Measurements from ENCODE around the gene PRRC2A.

Gene PRRC2A

GRCh38 chr6:31620586-31621319 lies at the start of gene PRRC2A:
TSS of gene PRRC2A (plus strand) at chr6:31620715. CDS start at chr6:31622790, 2,075 bp downstream.
- in situ Hi-C loops (cut with HindIII; ENCODE audit: low sequenced_read_pairs) = no loop called here

GRCh38 chr6:31572041-31572911 lies 48.2 kb upstream of the PRRC2A start, which contains the start of gene LTA:
TSS of gene LTA (plus strand) at chr6:31572289. CDS start at chr6:31572743, 454 bp downstream.
- in situ Hi-C loops (cut with HindIII; ENCODE audit: low sequenced_read_pairs) = no loop called here

GRCh38 chr6:31573239-31574105 lies 47.0 kb upstream of the PRRC2A start:
- in situ Hi-C loops (cut with HindIII; ENCODE audit: low sequenced_read_pairs) = no loop called here

GRCh38 chr6:31574106-31575061 lies 46.1 kb upstream of the PRRC2A start:
- in situ Hi-C loops (cut with HindIII; ENCODE audit: low sequenced_read_pairs) = no loop called here

- in situ Hi-C loops (cut with HindIII; ENCODE audit: low sequenced_read_pairs) = no loop called here
These were observed 45.1 kb upstream of the PRRC2A start, which contains the start of gene TNF for GRCh38 chr6:31575335-31575901. TSS of gene TNF (plus strand) at chr6:31575565. CDS start at chr6:31575742, 177 bp downstream.

GRCh38 chr6:31575952-31576685 lies 44.4 kb upstream of the PRRC2A start:
- in situ Hi-C loops (cut with HindIII; ENCODE audit: low sequenced_read_pairs) = no loop called here

- in situ Hi-C loops (cut with HindIII; ENCODE audit: low sequenced_read_pairs) = no loop called here
These were observed 43.5 kb upstream of the PRRC2A start for GRCh38 chr6:31576897-31577578.

GRCh38 chr6:31577579-31577966 lies 42.9 kb upstream of the PRRC2A start:
- in situ Hi-C loops (cut with HindIII; ENCODE audit: low sequenced_read_pairs) = no loop called here

- in situ Hi-C loops (cut with HindIII; ENCODE audit: low sequenced_read_pairs) = no loop called here
These were observed 42.1 kb upstream of the PRRC2A start for GRCh38 chr6:31578184-31579118.

GRCh38 chr6:31579119-31579505 lies 41.4 kb upstream of the PRRC2A start:
- in situ Hi-C loops (cut with HindIII; ENCODE audit: low sequenced_read_pairs) = no loop called here

- in situ Hi-C loops (cut with HindIII; ENCODE audit: low sequenced_read_pairs) = loop anchor here (5.0 kb wide), 2 partner anchors 37 to 38 kb away; partner anchors contain the start of genes AIF1 and DDX39B
These were observed 40.7 kb upstream of the PRRC2A start for GRCh38 chr6:31579546-31580437.

GRCh38 chr6:31580438-31580740 lies 40.1 kb upstream of the PRRC2A start:
- in situ Hi-C loops (cut with HindIII; ENCODE audit: low sequenced_read_pairs) = loop anchor here (5.0 kb wide), 2 partner anchors 37 to 38 kb away; partner anchors contain the start of genes AIF1 and DDX39B

GRCh38 chr6:31580807-31581433 lies 39.6 kb upstream of the PRRC2A start:
- in situ Hi-C loops (cut with HindIII; ENCODE audit: low sequenced_read_pairs) = loop anchor here (5.0 kb wide), 2 partner anchors 36 to 39 kb away; partner anchors contain the start of genes AIF1 and DDX39B

GRCh38 chr6:31581434-31582229 lies 38.9 kb upstream of the PRRC2A start:
- in situ Hi-C loops (cut with HindIII; ENCODE audit: low sequenced_read_pairs) = loop anchor here (5.0 kb wide), 2 partner anchors 36 to 39 kb away; partner anchors contain the start of genes AIF1 and DDX39B
